ENCODE results near the gene SERPIND1. TPM values are rescaled to one million over a fixed set of nuclear protein-coding genes. Genes with fewer than 3 reads are reported as not detected.

Gene SERPIND1
- total RNA-seq, 4 donors from 2014 or later, result 0.22 TPM; not detected in 3

DNA sequence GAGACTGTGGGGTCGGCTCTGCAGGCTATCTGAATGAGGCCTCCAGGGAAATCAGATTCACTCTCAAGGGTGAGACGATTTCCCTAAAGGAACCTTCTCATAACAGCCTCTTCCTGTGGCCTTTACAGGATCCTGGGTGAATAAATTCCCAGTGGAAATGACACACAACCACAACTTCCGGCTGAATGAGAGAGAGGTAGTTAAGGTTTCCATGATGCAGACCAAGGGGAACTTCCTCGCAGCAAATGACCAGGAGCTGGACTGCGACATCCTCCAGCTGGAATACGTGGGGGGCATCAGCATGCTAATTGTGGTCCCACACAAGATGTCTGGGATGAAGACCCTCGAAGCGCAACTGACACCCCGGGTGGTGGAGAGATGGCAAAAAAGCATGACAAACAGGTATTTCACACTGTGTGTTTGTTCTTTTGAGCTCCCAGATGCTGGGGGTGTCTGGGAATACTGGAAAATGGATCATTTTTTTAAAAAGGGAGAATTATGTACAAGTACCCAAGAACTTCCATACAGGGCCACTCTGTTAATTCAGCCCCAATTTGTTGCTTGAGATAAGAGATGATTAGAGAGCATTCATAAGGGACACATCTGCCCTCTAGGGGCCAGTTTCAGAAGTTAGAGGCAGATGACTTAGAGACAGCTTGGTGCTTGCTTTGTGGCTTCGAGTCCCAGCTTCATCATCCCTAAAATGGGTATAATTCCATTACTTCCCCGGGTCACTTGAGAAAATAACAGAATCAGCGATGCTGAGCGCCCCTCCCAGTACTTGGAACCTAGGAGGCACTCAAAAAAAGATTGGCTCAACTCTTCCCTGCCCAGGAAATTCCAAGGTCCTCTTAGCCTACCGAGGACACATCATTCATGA, 10.2 kb downstream of the SERPIND1 start:
- ATAC-seq (peak; percentile 60 to 74), DNase-seq (peak in 1 of 2 donors; percentile 7)
- in situ Hi-C loops (cut with MboI; ENCODE audit: low sequenced_read_pairs in 4 of 4) (no loop called here), intact Hi-C loops (cut with DNase I; ENCODE audit: low total_unique reads) (no loop called here)
- Histone ChIP-seq H3K36me3 (peaks cover 0 to 15% of the 10 kb centered on the region in 2 donors), H3K9me3 (no peaks in the 10 kb centered on the region), H3K4me1 (no peaks in the 10 kb centered on the region), H3K4me3 (no peak overlapping the region), H3K27ac (no peak overlapping the region), H3K27me3 (no peaks in the 10 kb centered on the region)
- TF ChIP-seq, protein P1, sequence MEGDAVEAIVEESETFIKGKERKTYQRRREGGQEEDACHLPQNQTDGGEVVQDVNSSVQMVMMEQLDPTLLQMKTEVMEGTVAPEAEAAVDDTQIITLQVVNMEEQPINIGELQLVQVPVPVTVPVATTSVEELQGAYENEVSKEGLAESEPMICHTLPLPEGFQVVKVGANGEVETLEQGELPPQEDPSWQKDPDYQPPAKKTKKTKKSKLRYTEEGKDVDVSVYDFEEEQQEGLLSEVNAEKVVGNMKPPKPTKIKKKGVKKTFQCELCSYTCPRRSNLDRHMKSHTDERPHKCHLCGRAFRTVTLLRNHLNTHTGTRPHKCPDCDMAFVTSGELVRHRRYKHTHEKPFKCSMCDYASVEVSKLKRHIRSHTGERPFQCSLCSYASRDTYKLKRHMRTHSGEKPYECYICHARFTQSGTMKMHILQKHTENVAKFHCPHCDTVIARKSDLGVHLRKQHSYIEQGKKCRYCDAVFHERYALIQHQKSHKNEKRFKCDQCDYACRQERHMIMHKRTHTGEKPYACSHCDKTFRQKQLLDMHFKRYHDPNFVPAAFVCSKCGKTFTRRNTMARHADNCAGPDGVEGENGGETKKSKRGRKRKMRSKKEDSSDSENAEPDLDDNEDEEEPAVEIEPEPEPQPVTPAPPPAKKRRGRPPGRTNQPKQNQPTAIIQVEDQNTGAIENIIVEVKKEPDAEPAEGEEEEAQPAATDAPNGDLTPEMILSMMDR (IDR thresholded peaks at IDR 0.05 in 4 of 5, conservative IDR thresholded peaks at IDR 0.05 in 1 of 5), result peak in 4 of 5 experiments; percentile 34 to 69 (median 48)
- no peak for TF ChIP-seq POLR2A (IDR thresholded peaks at IDR 0.05)

DNA sequence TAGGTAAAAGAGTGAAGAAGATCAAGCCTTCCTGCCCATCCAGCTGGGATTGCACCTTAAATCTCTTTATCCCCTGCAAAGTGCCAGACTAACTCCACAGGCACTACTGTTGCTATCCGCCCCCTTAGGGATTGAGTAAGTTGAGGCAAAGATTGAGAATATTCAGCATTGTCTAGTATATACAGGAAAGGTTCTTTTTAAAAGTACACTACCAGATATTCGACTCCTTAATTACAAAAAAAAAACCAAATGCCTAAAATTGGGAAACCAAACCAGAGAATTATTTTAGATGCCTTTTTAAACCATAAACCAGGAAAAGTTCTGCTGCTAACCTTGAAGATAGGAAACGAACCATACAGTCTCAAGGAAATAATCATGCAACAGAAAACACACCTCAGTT, 11.5 kb downstream of the SERPIND1 start:
- TF ChIP-seq, protein P1 (IDR thresholded peaks at IDR 0.05 in 4 of 5, conservative IDR thresholded peaks at IDR 0.05 in 1 of 5), result no peak
- TF ChIP-seq POLR2A (IDR thresholded peaks at IDR 0.05), result no peak
- DNase-seq (no peak), ATAC-seq (no peak)
- Histone ChIP-seq H3K4me1 (no peaks in the 10 kb centered on the region), H3K27me3 (no peaks in the 10 kb centered on the region), H3K27ac (no peak overlapping the region), H3K36me3 (peaks cover 0 to 15% of the 10 kb centered on the region in 2 donors), H3K4me3 (no peak overlapping the region), H3K9me3 (no peaks in the 10 kb centered on the region)
- in situ Hi-C loops (cut with MboI; ENCODE audit: low sequenced_read_pairs in 4 of 4), result no loop called here
- intact Hi-C loops (cut with DNase I; ENCODE audit: low total_unique reads), result no loop called here

DNA sequence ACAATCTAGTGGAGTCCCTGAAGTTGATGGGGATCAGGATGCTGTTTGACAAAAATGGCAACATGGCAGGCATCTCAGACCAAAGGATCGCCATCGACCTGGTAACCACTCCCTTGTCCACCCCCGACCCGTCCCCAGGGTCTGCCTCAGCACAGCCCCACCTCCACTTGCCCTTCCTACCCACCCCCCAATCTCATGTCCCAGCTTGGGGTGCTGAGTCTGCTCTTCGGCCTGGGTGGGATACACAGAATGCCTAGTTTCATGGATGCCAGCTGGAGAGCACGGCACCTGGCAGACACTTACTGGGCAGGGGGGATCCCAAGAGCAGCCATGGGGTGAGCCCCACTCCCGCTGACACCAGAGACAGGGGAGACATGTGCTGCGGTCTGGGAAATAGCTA, 12.1 kb downstream of the SERPIND1 start:
- ATAC-seq (no peak), DNase-seq (no peak)
- in situ Hi-C loops (cut with MboI; ENCODE audit: low sequenced_read_pairs in 4 of 4) (no loop called here), intact Hi-C loops (cut with DNase I; ENCODE audit: low total_unique reads) (no loop called here)
- H3K27ac ChIP-seq, result no peak overlapping the region
- no peaks in the 10 kb centered on the region for H3K4me1 ChIP-seq
- H3K27me3 ChIP-seq, result no peaks in the 10 kb centered on the region
- H3K36me3 ChIP-seq, result peaks cover 0 to 15% of the 10 kb centered on the region in 2 donors
- no peak overlapping the region for H3K4me3 ChIP-seq
- TF ChIP-seq, protein P1 (IDR thresholded peaks at IDR 0.05 in 4 of 5, conservative IDR thresholded peaks at IDR 0.05 in 1 of 5), result no peak
- no peak for TF ChIP-seq POLR2A (IDR thresholded peaks at IDR 0.05)
- H3K9me3 ChIP-seq, result no peaks in the 10 kb centered on the region

DNA sequence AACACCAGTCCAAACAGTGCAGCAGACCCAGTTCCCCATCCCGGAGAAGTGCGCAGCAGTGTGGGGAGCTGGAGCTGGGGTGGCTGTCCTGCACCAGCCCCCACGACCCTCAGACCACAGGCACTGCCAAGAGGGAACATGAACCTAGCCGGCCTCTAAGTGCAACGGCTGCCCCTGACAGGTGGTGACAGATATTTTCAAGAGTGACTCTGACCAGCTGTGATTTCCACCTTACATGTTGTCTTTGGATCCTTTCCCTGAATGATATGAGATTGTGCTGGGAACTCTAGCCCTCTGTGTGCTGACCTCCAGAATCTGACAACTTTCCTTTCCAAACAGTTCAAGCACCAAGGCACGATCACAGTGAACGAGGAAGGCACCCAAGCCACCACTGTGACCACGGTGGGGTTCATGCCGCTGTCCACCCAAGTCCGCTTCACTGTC, 12.6 kb downstream of the SERPIND1 start:
- peak in 1 of 2 donors; percentile 21 for ATAC-seq
- no peak for TF ChIP-seq POLR2A (IDR thresholded peaks at IDR 0.05)
- TF ChIP-seq, protein P1 (IDR thresholded peaks at IDR 0.05 in 4 of 5, conservative IDR thresholded peaks at IDR 0.05 in 1 of 5), result no peak
- no peaks in the 10 kb centered on the region for H3K9me3 ChIP-seq
- intact Hi-C loops (cut with DNase I; ENCODE audit: low total_unique reads), result no loop called here
- no peaks in the 10 kb centered on the region for H3K4me1 ChIP-seq
- no peak for DNase-seq
- H3K27me3 ChIP-seq, result no peaks in the 10 kb centered on the region
- peaks cover 0 to 15% of the 10 kb centered on the region in 2 donors for H3K36me3 ChIP-seq
- H3K27ac ChIP-seq, result no peak overlapping the region
- H3K4me3 ChIP-seq, result no peak overlapping the region
- in situ Hi-C loops (cut with MboI; ENCODE audit: low sequenced_read_pairs in 4 of 4), result no loop called here
